GM19468 (cell line): Measurements from ENCODE around the gene RFX2.

Experiments used
- ATAC-seq: cut with Tn5 transposase; IDR thresholded peaks from one replicate; pipeline ENCODE4 v1.9.1; 2021; ENCODE audit warnings: mild to moderate bottlenecking, moderate library complexity, moderate number of reproducible peaks; ENCODE audit not compliant: unreplicated experiment; ENCODE audit errors: extremely low read depth

Gene RFX2

DNA sequence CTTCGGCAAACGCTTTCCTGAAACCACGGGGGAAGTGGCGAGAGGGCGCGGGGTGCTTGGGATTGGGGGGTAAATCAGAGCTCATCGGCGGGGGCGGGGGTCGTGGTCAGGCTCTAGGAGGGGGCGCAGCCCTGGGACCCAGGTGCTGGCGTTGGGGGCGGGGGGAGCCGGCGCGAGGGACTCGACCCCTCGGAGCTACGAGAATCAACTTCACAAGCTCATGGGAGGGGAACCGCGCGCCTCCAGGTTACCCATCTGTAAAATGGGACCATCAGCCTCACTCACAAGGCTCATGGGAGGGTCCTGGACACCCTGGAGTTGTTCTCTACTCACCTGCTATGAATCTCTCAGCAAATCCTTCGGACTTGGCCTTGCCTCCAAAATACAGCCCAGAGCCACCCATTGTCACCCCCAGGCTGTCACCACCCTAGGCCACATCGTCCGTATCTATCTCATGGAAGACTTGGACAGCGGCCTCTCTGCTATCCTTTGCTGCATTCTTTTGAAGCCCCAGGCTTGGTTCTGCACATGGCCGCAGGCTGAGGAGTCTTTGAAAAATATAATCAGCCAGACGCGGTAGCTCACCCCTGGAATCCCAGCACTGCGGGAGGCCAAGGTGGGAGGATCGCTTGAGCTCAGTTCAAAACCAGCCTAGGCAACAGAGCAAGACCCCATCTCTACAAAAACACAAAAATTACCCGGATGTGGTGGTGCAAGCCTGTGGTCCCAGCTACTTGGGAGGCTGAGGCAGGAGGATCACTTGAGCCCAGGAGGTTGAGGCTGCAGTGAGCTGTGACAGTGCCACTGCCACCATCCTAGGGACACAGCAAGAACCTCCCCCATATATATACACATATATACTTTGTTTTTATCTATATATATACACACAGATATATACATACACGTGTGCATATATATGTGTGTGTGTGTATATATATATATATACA, 131.4 kb downstream of the RFX2 start:
- ATAC-seq = no peak

GRCh38 chr19:5977785-5978605, 132.3 kb downstream of the RFX2 start, which contains the start of gene RANBP3:
TSS of gene RANBP3 (minus strand) at chr19:5978140. CDS start at chr19:5978082, 58 bp downstream.
- peak; percentile 90 for ATAC-seq

DNA sequence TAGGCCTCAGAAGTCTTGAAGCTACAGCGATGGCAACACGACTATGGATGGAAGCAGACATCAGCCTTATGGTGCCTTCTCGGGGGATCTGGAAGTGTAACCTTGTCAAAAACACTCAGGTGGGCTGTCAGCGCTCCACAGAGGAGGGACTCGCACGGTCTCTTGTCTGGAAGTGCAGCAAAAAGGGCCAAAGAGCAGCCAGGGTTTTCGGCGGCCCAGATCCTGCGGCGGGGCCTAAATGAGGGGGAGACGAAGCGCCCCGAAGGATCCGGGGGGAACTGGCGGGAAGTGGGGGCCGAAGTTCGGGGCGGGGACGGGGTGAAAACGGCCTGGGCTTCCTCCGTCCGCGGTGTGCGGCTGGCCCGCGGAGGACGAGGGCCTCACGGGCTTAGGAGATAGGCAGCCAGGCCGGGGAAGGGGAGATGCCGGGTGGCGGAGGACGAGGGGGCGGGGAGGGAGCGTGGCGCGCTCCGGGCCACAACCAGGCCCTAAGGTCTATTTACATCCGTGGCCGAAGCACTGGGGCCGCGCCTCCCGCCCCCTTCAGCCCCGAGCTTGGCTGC, 133.0 kb downstream of the RFX2 start:
- no peak for ATAC-seq

DNA sequence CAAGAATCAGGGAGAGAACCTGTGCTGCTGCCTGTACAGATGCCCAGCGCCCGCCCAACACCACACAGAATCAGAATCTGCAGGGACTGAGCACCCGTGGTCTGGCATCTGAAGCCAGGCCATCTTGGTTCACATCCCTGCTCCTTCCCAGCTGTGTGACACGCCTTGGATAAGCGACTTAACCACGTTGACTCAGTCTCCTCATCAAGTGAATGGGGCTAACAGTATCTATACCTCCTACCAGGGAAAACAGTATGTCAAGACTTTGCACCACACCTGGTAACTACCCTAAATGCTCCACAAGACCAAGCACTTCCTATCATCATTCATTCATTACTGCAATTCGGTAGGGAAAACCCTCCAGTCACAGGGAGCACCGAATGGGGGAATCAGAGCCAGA, 133.5 kb downstream of the RFX2 start:
- no peak for ATAC-seq

DNA sequence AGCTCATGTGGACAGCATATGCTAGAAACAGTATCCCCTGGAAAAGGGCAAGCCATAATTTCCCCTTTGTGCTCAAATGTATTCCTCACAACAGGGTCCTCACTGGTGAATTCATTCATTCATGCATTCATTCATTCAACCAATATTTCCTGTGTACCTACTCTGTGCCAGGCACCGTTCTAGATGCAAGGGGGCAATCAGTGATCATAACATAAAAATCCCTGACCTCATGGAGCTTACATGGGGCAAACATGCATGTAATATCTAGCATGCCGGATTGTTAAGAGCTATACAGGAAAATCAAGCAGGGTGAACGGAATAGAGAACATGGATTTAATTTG, 134.9 kb downstream of the RFX2 start:
- ATAC-seq = no peak

GRCh38 chr19:5974721-5975387, 135.4 kb downstream of the RFX2 start:
- ATAC-seq = no peak

DNA sequence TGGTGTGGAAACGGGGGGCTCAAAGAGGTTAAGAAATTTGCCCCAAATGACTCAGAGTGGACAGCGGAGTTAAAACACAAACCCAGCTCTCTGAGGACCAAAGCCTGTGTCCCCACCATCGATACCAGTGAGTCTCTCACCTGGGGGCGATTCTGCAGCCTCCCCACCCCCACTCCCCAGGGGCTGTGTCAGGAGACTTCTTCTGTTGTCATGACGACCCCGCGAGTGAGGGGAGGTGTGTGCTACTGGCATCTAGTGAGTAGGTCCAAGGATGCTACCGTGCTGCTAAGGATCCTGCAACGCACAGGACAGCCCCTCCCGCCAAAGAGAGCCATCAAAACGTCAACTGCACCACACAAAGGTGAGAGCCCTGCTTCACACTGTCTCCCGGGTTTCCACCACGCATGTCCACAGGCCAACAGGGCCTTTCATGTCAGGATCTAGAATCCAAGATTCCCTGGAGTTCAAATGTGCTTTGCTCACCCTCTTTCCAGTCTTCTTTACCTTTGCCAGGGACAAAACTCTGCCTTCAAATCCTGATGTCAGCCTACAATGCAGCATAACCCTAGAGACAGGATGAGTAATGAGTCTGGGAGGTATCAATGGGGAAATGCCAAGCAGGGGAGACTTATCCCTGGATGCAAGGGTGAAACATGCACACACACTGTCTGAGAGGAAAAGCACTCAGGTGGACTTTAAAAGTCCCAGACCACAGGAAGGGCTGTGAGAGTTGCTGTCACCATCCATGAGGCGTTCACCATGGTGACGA, 136.2 kb downstream of the RFX2 start:
- no peak for ATAC-seq

- no peak for ATAC-seq
Observed at GRCh38 chr19:5973376-5973775, 136.9 kb downstream of the RFX2 start.

DNA sequence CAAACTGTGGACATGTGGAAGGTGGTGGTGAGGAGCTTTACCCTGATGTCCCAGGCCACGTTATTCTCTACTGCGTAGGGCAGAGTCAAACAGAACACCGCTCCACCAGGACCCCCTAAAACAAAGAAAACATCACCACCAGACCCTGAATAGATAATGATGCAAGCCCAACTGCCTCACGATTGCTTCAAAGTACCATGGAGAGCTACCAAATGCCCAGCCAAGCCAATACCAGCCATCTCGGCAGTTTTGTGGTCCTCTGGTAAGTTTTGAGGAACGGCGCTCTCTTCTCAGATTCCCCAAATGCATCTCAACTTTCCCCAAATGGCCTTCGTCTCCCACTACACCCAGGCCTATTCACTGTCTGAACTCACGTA, 138.0 kb downstream of the RFX2 start:
- no peak for ATAC-seq

DNA sequence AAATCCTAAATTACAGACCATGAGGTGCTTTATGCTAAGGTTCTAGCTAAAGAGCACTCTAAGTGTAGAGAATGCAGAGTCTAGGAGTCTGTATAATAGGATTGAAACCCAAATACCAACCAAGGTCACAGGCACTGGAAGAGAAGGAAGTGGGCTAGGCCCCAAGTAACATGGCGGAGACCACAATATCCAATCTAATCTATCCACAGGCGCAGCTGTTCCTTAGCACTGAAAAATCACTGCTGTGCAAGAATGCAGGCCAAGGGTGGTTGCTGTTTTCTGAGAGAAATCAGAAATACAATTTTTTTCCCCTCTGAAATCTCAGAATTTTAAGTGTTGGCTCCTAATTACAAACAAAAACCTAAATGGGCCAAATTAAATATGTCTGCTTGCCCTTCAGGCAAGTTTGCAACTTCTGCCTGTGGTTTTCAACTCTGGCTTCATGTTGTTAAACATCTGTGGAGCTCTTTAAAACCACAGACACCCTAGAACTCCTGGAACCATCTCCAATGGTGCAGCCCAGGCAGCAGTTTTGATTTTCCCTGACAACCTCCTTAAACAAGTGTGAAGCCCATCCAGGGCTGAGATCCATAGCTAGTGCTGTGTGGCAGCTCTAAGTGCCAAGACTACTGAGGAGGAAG, 138.5 kb downstream of the RFX2 start:
- no peak for ATAC-seq

GRCh38 chr19:5969476-5969875, 140.8 kb downstream of the RFX2 start:
- no peak for ATAC-seq

GRCh38 chr19:5968431-5969373, 141.6 kb downstream of the RFX2 start:
- ATAC-seq = no peak

DNA sequence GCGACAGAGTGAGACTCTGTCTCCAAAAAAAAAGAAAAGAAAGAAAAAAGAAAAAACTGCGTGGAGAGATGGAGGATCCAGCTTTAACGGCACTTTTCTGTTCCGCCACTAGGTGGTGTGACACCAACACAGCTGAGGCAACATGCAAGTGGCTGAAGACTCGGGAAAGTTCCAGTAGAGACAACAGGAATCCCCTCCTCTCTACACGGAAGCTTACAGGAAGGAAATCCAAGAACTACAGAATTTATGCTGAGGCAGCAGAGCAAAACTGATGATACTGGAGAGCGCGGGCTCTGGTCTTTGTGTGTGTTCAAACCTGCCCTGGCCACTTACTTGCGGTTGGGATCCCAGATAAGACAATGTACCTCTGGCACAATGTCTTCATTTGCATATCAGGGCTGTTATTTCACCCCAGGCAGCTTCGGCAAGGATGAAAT, 142.3 kb downstream of the RFX2 start:
- no peak for ATAC-seq

DNA sequence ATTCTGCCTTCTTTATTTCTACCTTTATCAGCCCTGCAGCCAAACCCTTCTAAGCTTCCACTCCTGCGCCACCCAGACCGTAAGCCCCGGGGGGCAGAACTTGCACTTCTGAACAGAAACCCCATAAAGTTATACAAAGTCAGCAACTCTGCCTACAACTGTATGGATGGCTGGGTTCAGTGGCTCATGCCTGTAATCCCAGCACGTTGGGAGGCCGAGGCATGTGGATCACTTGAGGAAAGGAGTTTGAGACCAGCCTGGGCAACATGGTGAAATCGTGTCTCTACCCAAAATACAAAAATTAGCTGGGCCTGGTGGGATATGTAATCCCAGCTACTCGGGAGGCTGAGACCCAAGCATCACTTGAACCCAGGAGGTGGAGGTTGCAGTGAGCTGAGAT, 142.7 kb downstream of the RFX2 start:
- no peak for ATAC-seq

DNA sequence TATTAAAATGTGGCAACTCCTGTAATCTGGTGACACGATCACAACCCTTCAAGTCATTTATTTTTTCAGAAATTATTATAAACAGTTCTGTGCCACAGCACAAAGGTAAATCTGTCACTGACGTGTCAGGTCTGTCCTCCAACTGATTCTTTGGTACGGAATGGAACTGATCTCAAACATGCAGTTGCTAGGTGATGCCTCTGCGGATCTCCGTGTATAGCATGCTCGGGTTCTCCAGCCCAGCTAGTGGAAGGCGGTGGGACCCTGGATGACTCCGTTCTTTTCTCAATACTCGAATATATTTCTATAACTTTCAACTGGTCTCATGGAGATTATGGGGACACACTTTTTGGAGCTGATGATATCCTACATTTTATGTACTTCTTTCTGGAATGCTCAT, 143.4 kb downstream of the RFX2 start:
- ATAC-seq = no peak

DNA sequence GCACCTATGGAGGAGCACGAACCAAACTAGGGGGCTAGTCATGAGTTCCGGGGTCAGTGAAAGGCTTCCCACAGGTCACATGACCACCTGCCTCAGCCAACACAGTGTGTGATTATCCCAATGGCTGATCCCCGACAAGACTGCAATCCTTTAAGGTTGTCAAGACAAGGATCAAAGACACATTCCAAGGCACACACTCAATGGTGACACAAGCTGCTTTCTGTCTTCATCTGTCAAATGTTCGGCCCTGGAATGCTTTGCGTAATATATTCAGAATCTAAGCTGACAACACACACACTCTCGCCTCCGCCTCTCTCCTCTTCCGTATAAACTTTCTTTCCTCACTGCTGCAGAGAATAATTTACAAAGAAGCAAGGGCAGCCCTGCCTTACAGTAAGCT, 144.1 kb downstream of the RFX2 start:
- ATAC-seq = no peak

GRCh38 chr19:5964816-5965565, 145.3 kb downstream of the RFX2 start:
- ATAC-seq = no peak
